ENCODE results near the gene KATNB1. TPM values are rescaled to one million over a fixed set of nuclear protein-coding genes. Genes with fewer than 3 reads are reported as not detected.

The KATNB1 gene
- total and polyA plus RNA-seq, 4 donors: 14.9 to 39.3 (median 20.1) TPM

DNA sequence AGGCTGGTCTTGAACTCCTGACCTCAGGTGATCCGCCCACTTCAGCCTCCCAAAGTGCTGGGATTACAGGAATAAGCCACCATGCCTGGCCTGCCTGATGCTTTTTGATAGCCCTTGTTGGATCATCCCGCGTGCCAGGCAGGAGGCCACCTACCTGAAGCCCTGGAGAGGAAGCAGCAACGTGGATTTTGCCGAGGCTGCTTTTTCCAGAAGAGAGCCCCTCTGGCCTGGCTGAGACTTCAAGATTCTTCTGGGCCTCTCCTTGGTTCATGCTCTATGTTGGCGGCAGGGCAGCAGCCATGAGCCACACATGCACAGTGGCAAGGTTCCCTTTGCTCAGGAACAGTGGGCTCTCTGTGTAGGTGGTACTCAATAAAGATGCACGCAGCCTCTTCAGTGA lies 11.5 kb downstream of the KATNB1 start:
- no peak overlapping the region for H3K27ac ChIP-seq (ENCODE audit: low read depth in 1 of 2, low read length in 1 of 2)
- ATAC-seq (ENCODE audit: insufficient read depth, low FRiP score) (no peak), DNase-seq (no peak)
- TF ChIP-seq, protein P1, sequence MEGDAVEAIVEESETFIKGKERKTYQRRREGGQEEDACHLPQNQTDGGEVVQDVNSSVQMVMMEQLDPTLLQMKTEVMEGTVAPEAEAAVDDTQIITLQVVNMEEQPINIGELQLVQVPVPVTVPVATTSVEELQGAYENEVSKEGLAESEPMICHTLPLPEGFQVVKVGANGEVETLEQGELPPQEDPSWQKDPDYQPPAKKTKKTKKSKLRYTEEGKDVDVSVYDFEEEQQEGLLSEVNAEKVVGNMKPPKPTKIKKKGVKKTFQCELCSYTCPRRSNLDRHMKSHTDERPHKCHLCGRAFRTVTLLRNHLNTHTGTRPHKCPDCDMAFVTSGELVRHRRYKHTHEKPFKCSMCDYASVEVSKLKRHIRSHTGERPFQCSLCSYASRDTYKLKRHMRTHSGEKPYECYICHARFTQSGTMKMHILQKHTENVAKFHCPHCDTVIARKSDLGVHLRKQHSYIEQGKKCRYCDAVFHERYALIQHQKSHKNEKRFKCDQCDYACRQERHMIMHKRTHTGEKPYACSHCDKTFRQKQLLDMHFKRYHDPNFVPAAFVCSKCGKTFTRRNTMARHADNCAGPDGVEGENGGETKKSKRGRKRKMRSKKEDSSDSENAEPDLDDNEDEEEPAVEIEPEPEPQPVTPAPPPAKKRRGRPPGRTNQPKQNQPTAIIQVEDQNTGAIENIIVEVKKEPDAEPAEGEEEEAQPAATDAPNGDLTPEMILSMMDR (IDR thresholded peaks at IDR 0.05; ENCODE audit: control extremely low read depth, extremely low read depth): no peak
- H3K36me3 ChIP-seq (ENCODE audit: control insufficient read depth in 4 of 4, insufficient read depth in 4 of 4, low read length in 4 of 4): peaks cover 0 to 21% (median 4%) of the 10 kb centered on the region in 4 donors
- H3K9me3 ChIP-seq (ENCODE audit: control insufficient read depth in 4 of 4, insufficient read depth in 3 of 4, low read length in 3 of 4): no peaks in the 10 kb centered on the region
- H3K9ac ChIP-seq (ENCODE audit: insufficient read depth in 1 of 2, low read length in 2 of 2): no peak overlapping the region
- H3K4me1 ChIP-seq (ENCODE audit: control insufficient read depth in 5 of 5, insufficient read depth in 5 of 5, low read length in 5 of 5): no peaks in the 10 kb centered on the region
- 91 to 94% methylated on average over 7 of the region's 7 CpGs for WGBS, 2 donors
- H3K27me3 ChIP-seq (ENCODE audit: control insufficient read depth in 3 of 3, insufficient read depth in 3 of 3, low read length in 2 of 3): no peaks in the 10 kb centered on the region
- no peak overlapping the region for H3K4me3 ChIP-seq

DNA sequence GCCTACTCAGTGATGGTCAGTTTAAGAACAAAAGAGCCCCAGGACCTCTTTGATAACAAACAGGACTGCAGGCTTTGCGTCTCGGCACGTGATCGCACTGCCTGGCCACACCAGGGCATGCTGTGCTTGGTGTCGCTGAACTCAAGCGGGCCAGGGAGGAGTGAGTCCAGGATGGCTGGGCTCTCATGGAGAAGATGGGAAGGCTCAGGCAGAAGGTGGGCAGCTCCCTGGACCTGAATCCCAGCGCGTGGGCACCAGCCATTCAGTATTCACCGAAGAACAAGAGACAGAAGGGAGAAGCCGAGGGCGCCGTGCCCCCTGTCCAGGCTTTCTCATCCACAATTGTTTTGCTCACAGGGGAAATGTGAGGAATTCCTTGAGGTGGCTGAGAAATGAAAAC lies 11.9 kb downstream of the KATNB1 start:
- WGBS, 2 donors: 93 to 97% methylated on average over 12 of the region's 12 CpGs
- no peak for DNase-seq

DNA sequence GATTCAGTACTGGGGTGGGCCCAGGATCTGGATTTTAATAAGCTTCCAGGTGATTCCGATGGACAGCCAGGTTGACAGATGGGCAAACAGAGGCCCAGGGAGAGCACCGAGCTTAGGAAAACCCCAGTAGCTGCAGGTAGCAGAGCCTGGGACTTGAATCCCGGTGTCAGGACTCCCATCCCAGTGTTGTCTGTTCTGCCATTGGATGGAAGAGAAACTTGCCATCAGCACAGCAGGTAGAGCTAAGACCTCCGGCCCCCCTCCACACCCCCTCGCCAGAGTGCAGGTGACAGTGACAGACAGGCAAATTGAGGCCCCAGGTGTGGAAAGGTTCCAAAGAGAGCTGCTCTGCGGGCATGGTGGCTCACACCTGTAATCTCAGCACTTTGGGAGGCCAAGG lies 12.4 kb downstream of the KATNB1 start:
- H3K4me3 ChIP-seq: no peak overlapping the region
- no peak for DNase-seq
- TF ChIP-seq, protein P1 (IDR thresholded peaks at IDR 0.05; ENCODE audit: control extremely low read depth, extremely low read depth): no peak
- peaks cover 0 to 28% (median 3%) of the 10 kb centered on the region in 4 donors for H3K36me3 ChIP-seq (ENCODE audit: control insufficient read depth in 4 of 4, insufficient read depth in 4 of 4, low read length in 4 of 4)
- H3K9me3 ChIP-seq (ENCODE audit: control insufficient read depth in 4 of 4, insufficient read depth in 3 of 4, low read length in 3 of 4): no peaks in the 10 kb centered on the region
- H3K9ac ChIP-seq (ENCODE audit: insufficient read depth in 1 of 2, low read length in 2 of 2): no peak overlapping the region
- 93 to 95% methylated on average over 6 of the region's 6 CpGs for WGBS, 2 donors
- H3K27ac ChIP-seq (ENCODE audit: low read depth in 1 of 2, low read length in 1 of 2): no peak overlapping the region
- ATAC-seq (ENCODE audit: insufficient read depth, low FRiP score): no peak
- no peaks in the 10 kb centered on the region for H3K4me1 ChIP-seq (ENCODE audit: control insufficient read depth in 5 of 5, insufficient read depth in 5 of 5, low read length in 5 of 5)
- H3K27me3 ChIP-seq (ENCODE audit: control insufficient read depth in 3 of 3, insufficient read depth in 3 of 3, low read length in 2 of 3): no peaks in the 10 kb centered on the region

More for the DNA sequence above, 11.9 kb downstream of the KATNB1 start:
- H3K9me3 ChIP-seq (ENCODE audit: control insufficient read depth in 4 of 4, insufficient read depth in 3 of 4, low read length in 3 of 4): no peaks in the 10 kb centered on the region
- no peak for ATAC-seq (ENCODE audit: insufficient read depth, low FRiP score)
- peaks cover 0 to 23% (median 3%) of the 10 kb centered on the region in 4 donors for H3K36me3 ChIP-seq (ENCODE audit: control insufficient read depth in 4 of 4, insufficient read depth in 4 of 4, low read length in 4 of 4)
- TF ChIP-seq, protein P1 (IDR thresholded peaks at IDR 0.05; ENCODE audit: control extremely low read depth, extremely low read depth): no peak
- no peaks in the 10 kb centered on the region for H3K27me3 ChIP-seq (ENCODE audit: control insufficient read depth in 3 of 3, insufficient read depth in 3 of 3, low read length in 2 of 3)
- H3K4me3 ChIP-seq: no peak overlapping the region
- H3K9ac ChIP-seq (ENCODE audit: insufficient read depth in 1 of 2, low read length in 2 of 2): no peak overlapping the region
- no peaks in the 10 kb centered on the region for H3K4me1 ChIP-seq (ENCODE audit: control insufficient read depth in 5 of 5, insufficient read depth in 5 of 5, low read length in 5 of 5)
- no peak overlapping the region for H3K27ac ChIP-seq (ENCODE audit: low read depth in 1 of 2, low read length in 1 of 2)

DNA sequence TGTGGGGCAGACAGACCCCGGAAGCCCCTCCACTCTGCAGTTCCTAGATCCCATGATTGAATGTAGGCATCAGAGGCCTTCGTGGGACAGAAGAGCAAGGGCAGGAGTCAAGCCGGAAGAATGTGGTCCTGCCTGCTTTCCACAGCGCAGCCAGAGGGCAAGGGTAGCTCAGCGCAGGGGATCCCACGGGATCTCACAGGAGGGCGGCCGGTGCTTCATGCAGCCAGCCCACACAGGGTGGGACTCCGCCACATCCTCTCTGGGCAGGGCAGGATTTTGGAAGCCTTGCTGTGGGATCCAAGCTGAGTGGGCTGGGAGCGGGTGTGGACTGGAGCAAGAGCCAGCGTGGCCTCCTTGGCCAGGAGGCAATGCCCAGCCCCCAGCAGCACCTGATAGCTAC lies 13.0 kb downstream of the KATNB1 start:
- Histone ChIP-seq H3K27ac (ENCODE audit: low read depth in 1 of 2, low read length in 1 of 2) (no peak overlapping the region), H3K27me3 (ENCODE audit: control insufficient read depth in 3 of 3, insufficient read depth in 3 of 3, low read length in 2 of 3) (no peaks in the 10 kb centered on the region), H3K9me3 (ENCODE audit: control insufficient read depth in 4 of 4, insufficient read depth in 3 of 4, low read length in 3 of 4) (no peaks in the 10 kb centered on the region), H3K36me3 (ENCODE audit: control insufficient read depth in 4 of 4, insufficient read depth in 4 of 4, low read length in 4 of 4) (peaks cover 0 to 30% (median 3%) of the 10 kb centered on the region in 4 donors), H3K4me1 (ENCODE audit: control insufficient read depth in 5 of 5, insufficient read depth in 5 of 5, low read length in 5 of 5) (no peaks in the 10 kb centered on the region), H3K9ac (ENCODE audit: insufficient read depth in 1 of 2, low read length in 2 of 2) (no peak overlapping the region), H3K4me3 (no peak overlapping the region)
- TF ChIP-seq, protein P1 (IDR thresholded peaks at IDR 0.05; ENCODE audit: control extremely low read depth, extremely low read depth): no peak
- WGBS, 2 donors: 90 to 92% methylated on average over 11 of the region's 11 CpGs
- DNase-seq: no peak
- ATAC-seq (ENCODE audit: insufficient read depth, low FRiP score): no peak

Measured in lung (tissue), 12 donors.